Loucy (cell line): ENCODE results near the gene DNAH8.

Experiments
- CTCF ChIP-seq: fragments of 200-600 bp; sonication (generic); conservative IDR thresholded peaks from 2 replicates; pipeline ENCODE4 v1.5.1; 2014; ENCODE audit warnings: mild to moderate bottlenecking, antibody characterized with exemption, low read length
- EZH2phosphoT487 ChIP-seq: fragments of 200-600 bp; IDR thresholded peaks from 2 replicates; pipeline ENCODE4 v1.6.1; 2018; ENCODE audit warnings: antibody characterized with exemption, mild to moderate bottlenecking, moderate library complexity, borderline replicate concordance

GRCh38 chr6:39077882-39078594 lies 362.9 kb downstream of the DNAH8 start:
- TF ChIP-seq CTCF (no peak), EZH2phosphoT487 (no peak)
